K562 (cell line): ENCODE measurements around the gene SPOCD1.

Experiments used
- DACH1 ChIP-seq: fragments of 450-650 bp; IDR thresholded peaks from 2 replicates; pipeline ENCODE4 v1.6.1; 2018; ENCODE audit not compliant: partially characterized antibody
- FOXM1 ChIP-seq, 2 experiments: fragments of 450-650 bp in 1 of 2; sonication (generic) in 1 of 2; formaldehyde crosslinking in 1 of 2; IDR thresholded peaks; 2 replicates each; pipeline versions ENCODE4 v1.6.1 to v1.9.0; 2017 to 2022; ENCODE audit warnings: low read depth in 2 of 2, mild to moderate bottlenecking in 2 of 2, missing genetic modification reagents in 1 of 2, moderate library complexity in 1 of 2
- JUND ChIP-seq, 2 experiments: IDR thresholded peaks; 2 replicates in 1 of 2; 3 replicates in 1 of 2; pipeline ENCODE4 v1.6.1; 2011; ENCODE audit warnings: borderline replicate concordance in 2 of 2, low read depth in 2 of 2, low read length in 2 of 2, improper control_type of control experiment in 1 of 2, missing biosample characterization in 1 of 2, missing genetic modification characterization in 1 of 2, missing genetic modification reagents in 1 of 2
- NR3C1 ChIP-seq: sonication (generic); formaldehyde crosslinking; IDR thresholded peaks from 2 replicates; pipeline ENCODE4 v1.8.1; 2022; ENCODE audit warnings: missing genetic modification reagents
- RFX1 ChIP-seq: fragments of 450-650 bp; IDR thresholded peaks from 2 replicates; pipeline ENCODE4 v1.6.1; 2016; ENCODE audit warnings: mild to moderate bottlenecking, moderate library complexity
- ZNF384 ChIP-seq: IDR thresholded peaks from 2 replicates; pipeline ENCODE4 v1.6.1; 2012; ENCODE audit warnings: low read depth, low read length, improper control_type of control experiment
- TF ChIP-seq, protein P1 (sequence below), 3 experiments: IDR thresholded peaks in 2 of 3; conservative IDR thresholded peaks in 1 of 3; 2 replicates each; pipeline ENCODE4 v1.5.1; 2011 to 2012; ENCODE audit warnings: low read length in 3 of 3, mild to moderate bottlenecking in 3 of 3, control low read depth in 2 of 3, improper control_type of control experiment in 1 of 3, inconsistent platforms in 1 of 3, low read depth in 1 of 3, mixed read lengths in 1 of 3, moderate library complexity in 1 of 3; ENCODE audit not compliant: insufficient read depth in 2 of 3
- TF ChIP-seq, protein P2 (sequence below), 2 experiments: IDR thresholded peaks; 2 replicates each; pipeline ENCODE4 v1.6.1; 2011; ENCODE audit warnings: borderline replicate concordance in 1 of 2, control low read depth in 1 of 2, low read depth in 1 of 2, low read length in 1 of 2, mild to moderate bottlenecking in 1 of 2, mixed read lengths in 1 of 2, moderate library complexity in 1 of 2; ENCODE audit not compliant: insufficient read depth in 1 of 2, insufficient read length in 1 of 2, poor library complexity in 1 of 2, severe bottlenecking in 1 of 2; ENCODE audit errors: extremely low read depth in 1 of 2

DNA sequence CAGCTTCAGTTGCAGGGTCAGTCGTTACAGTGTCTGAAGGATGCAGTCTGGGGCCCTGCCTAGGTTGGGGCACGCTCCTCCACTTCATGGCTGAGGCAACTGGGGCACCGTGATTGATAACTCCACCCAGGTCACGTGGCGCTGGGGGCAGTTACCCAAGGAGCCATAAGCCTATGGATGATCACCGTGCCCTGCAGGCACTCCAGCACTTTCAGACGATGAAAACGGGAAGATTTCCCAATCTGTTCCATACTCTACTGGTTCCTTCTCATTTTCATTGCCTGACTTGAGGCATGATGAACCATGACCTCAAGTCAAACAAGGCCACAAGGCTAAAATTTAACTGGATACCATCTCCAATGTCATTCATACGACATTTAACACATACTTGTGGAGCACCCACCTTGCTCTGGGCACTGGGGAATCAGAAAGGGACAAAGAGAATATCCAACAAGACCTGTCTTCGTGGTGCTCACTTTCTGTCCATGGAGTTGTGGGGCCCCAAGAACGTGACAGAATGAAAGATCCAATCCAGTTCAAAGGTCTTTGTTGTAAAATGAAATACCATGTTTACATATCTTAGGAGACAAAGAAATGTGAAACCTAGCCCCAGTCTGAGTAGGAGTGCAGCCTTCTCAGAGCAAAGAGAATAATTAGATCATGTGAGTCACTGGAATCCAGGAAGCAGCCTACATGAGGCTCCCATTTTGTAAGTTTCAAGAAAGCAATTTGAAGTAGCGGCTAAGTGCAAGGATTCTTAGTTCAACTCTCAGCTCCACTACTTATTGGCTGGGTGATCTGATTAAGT lies 39.4 kb upstream of the SPOCD1 start:
- TF ChIP-seq ZNF384: no peak
- no peak for TF ChIP-seq FOXM1 (IDR thresholded peaks at IDR 0.05; ENCODE audit: low read depth)
- TF ChIP-seq FOXM1 (CRISPR knock-in tag; IDR thresholded peaks at IDR 0.05; ENCODE audit: low read depth): no peak
- TF ChIP-seq NR3C1 (CRISPR knock-in tag): no peak
- TF ChIP-seq, protein P1, sequence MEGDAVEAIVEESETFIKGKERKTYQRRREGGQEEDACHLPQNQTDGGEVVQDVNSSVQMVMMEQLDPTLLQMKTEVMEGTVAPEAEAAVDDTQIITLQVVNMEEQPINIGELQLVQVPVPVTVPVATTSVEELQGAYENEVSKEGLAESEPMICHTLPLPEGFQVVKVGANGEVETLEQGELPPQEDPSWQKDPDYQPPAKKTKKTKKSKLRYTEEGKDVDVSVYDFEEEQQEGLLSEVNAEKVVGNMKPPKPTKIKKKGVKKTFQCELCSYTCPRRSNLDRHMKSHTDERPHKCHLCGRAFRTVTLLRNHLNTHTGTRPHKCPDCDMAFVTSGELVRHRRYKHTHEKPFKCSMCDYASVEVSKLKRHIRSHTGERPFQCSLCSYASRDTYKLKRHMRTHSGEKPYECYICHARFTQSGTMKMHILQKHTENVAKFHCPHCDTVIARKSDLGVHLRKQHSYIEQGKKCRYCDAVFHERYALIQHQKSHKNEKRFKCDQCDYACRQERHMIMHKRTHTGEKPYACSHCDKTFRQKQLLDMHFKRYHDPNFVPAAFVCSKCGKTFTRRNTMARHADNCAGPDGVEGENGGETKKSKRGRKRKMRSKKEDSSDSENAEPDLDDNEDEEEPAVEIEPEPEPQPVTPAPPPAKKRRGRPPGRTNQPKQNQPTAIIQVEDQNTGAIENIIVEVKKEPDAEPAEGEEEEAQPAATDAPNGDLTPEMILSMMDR (IDR thresholded peaks at IDR 0.05 in 2 of 3, conservative IDR thresholded peaks at IDR 0.05 in 1 of 3; ENCODE audit: insufficient read depth in 2 of 3, low read depth in 1 of 3, low read length in 3 of 3): no peak
- TF ChIP-seq RFX1: no peak
- no peak for TF ChIP-seq JUND (IDR thresholded peaks at IDR 0.05; ENCODE audit: borderline replicate concordance, low read depth, low read length)
- peak; percentile 29; the same call in 1 of the 3 replicates for TF ChIP-seq JUND (tag; IDR thresholded peaks at IDR 0.05; ENCODE audit: borderline replicate concordance, low read depth, low read length)
- no peak for TF ChIP-seq DACH1
- TF ChIP-seq, protein P2, sequence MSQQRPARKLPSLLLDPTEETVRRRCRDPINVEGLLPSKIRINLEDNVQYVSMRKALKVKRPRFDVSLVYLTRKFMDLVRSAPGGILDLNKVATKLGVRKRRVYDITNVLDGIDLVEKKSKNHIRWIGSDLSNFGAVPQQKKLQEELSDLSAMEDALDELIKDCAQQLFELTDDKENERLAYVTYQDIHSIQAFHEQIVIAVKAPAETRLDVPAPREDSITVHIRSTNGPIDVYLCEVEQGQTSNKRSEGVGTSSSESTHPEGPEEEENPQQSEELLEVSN (IDR thresholded peaks at IDR 0.05; ENCODE audit: borderline replicate concordance in 1 of 2, extremely low read depth in 1 of 2, insufficient read depth in 1 of 2, insufficient read length in 1 of 2, low read depth in 1 of 2, low read length in 1 of 2, poor library complexity in 1 of 2, severe bottlenecking in 1 of 2): no peak
